Stimulated activated CD4-positive, alpha-beta T cell treated with anti-CD3 and anti-CD28 coated beads, Interleukin-4, amount 100 ng/mL, for 1 hour (primary cell): ENCODE data around the gene ATP4A.
"Not testable (repeated sequence)": the region's sequence is repeated elsewhere in the genome, so short reads cannot be mapped to it uniquely, and the experiment has no call there.

Experiments used
- DNase-seq: peaks from one replicate; pipeline ENCODE4 v3.0.0-alpha.2; 2020

ATP4A gene

GRCh38 chr19:35563207-35563829, at the start of gene ATP4A:
Gene ATP4A, minus strand, starts transcription at chr19:35563658. Its CDS starts 29 bp downstream, at chr19:35563629.
- DNase-seq = no peak

- peak; percentile 94 for DNase-seq
These were observed 49.3 kb upstream of the ATP4A start, which contains the start of gene HAUS5 for GRCh38 chr19:35612559-35613321. Gene HAUS5, plus strand, starts transcription at chr19:35612735. Its CDS starts 60 bp downstream, at chr19:35612795.

GRCh38 chr19:35612224-35612558, 48.7 kb upstream of the ATP4A start:
- DNase-seq = no peak

DNA sequence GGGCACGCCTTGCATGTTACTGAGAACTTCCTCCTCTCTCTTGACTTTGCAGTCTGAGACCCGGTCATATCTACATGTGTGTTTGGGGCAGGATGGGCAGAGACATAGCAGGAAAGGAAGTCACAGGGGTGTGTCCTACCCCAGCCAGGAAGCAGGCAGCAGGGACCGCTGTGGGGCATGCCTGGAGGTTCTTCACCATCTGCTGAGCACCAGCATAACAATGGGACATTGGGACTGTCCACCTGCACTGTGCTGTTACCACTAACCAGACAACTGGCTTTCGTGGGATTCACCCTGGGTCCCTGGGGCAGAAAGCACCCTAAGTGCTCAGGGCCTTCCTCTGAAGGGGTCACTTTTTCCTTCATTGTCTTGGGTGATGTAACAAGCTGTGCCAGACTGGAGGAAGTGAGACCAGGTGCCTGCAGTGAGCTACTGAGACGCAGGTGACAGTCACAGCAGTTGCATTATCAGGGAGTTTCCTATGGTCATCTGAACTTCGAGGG, 46.4 kb upstream of the ATP4A start:
- peak; percentile 22 for DNase-seq

DNA sequence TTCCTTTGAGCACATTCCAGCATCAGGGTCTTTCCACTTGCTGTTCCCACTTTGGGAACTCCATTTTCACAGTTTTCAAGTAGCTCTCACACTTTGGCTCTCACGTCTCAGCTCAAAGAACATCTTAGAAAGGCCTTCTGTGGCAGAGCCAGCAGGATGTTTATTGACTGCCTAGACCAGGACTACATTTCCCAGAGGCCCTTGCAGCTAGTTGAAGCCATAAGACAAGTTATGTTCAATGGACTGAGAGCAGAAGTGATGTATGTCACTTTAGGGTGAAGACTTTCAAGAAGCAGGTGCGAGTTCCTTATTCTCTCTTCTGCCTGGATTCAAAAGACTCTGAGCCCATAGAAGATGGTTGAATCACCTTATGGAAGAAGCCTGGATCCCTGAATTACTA, 44.8 kb upstream of the ATP4A start:
- DNase-seq = no peak

- DNase-seq = no peak
These were observed 44.2 kb upstream of the ATP4A start for GRCh38 chr19:35607661-35608060.

GRCh38 chr19:35607170-35607569, 43.7 kb upstream of the ATP4A start:
- DNase-seq = not testable (repeated sequence)

DNA sequence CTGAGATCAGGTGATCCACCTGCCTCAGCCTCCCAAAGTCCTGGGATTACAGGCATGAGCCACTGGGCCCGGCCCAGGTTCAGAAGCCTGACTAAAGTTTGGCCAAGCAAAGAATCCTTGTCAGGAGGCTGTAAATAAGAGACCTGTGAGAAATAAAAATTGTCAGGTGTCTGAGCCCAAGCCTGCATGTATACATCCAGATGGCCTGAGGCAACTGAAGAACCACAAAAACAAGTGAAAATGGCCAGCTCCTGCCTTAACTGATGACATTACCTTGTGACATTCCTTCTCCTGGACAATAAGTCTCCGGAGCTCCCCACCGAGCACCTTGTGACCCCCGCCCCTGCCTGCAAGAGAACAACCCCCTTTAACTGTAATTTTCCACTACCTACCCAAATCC, 41.0 kb upstream of the ATP4A start:
- DNase-seq = not testable (repeated sequence)

- no peak for DNase-seq
These were observed 38.5 kb upstream of the ATP4A start for GRCh38 chr19:35601971-35602370.

- no peak for DNase-seq
These were observed 33.0 kb upstream of the ATP4A start for GRCh38 chr19:35596366-35596999.

- no peak for DNase-seq
These were observed 32.5 kb upstream of the ATP4A start for GRCh38 chr19:35595928-35596327.

- DNase-seq = not testable (repeated sequence)
These were observed 31.6 kb upstream of the ATP4A start for GRCh38 chr19:35595026-35595425.

DNA sequence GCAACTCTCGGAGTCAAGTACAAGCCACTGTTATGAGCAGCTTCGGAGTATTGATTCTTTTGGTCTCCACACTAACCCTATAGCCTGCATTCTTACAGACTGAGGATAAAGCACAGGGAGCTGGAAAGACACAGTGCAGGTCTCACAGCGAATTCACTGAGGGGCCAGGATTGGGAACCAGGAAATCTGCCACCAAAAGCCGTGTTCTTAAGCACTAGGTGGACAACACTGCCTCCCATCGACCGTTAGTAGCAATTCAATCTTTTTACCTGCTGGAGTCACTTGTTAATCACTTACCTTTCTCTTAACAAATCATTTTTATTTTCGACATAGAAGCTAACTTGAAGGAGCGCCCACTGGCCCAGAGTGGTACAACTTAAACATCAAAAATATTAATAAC, 28.8 kb upstream of the ATP4A start:
- no peak for DNase-seq

- no peak for DNase-seq
These were observed 27.4 kb upstream of the ATP4A start for GRCh38 chr19:35590875-35591274.

- DNase-seq = no peak
These were observed 23.9 kb upstream of the ATP4A start for GRCh38 chr19:35587321-35587720.

- DNase-seq = peak; percentile 15
These were observed 22.4 kb upstream of the ATP4A start, which contains the start of gene PMIS2 for GRCh38 chr19:35585848-35586247. Gene PMIS2, plus strand, starts transcription at chr19:35586173. Its CDS starts 87 bp downstream, at chr19:35586260.

DNA sequence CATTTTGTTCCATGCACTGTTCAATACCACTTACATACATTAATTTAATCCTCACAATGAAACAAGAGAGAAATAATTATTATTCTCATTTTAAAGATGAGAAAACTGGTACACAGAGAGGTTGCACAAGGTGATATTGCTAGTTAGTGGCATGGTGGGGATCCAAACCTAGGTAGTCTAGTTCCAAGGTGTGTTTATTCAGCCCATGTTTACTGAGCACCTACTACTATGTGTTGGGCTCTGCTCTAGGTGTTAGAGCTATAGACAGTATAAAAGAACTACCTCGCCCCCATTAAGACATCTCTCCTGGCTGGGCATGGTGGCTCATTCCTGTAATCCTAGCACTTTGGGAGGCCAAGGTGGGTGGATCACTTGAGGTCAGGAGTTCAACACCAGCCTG, 19.3 kb upstream of the ATP4A start:
- no peak for DNase-seq

DNA sequence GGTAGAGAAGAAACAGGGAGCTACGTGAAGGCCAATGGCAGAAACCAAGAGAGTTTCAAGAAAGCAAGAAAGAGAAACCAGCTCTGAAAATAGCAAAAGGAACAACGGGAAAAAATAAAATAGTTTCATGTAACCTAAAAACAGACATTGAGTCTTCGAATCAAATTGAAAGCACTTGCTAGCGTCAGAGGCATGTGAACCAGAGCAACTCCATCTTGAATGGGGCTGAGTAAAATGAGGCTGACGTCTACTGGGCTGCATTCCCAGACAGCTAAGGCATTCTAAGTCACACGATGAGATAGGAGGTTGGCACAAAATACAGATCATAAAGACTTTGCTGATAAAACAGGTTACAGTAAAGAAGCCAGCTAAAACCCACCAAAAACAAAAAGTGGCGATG, 15.2 kb upstream of the ATP4A start:
- DNase-seq = no peak

DNA sequence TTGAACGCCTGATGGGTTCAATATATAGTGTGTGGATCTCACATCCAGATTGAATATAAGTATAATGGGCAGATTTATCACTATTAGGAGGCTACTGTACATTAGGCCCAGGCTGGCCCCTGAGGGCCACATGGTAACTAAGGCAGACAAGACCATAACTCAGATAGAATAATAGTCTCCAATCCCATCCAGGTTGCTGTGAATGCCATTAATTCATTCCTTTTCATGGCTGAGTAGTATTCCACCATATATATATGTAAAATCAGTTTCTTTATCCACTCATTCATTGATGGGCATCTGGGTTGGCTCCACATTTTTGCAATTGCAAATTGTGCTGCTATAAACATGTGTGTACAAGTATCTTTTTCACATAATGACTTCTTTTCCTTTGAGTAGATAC, 14.5 kb upstream of the ATP4A start:
- DNase-seq = no peak

DNA sequence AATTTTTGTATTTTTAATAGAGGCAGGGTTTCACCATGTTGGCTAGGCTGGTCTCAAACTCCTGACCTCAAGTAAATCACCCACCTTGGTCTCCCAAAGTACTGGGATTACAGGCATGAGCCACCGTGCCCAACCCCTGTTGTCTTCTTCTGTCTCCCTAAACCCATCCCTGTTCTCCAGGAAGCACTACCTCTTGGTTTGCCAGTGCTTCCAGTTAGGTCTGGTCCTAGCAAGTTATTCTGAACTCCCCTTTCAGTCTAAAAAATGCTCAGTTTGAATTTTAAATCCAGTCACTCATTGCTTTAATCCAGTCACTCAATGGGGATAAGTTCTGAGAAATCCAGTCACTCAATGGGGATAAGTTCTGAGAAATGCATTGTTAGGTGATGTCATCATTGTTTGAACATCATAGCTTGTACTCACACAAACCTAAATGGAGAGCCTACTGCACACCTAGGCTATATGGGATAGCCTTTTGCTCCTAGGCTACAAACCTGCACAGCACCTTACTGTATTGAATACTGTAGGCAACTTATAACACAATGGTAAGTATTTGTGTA, 8.0 kb upstream of the ATP4A start:
- no peak for DNase-seq

GRCh38 chr19:35569281-35569781, 5.9 kb upstream of the ATP4A start:
- no peak for DNase-seq

GRCh38 chr19:35566738-35567137, 3.3 kb upstream of the ATP4A start:
- DNase-seq = no peak
